Progenitor cell of endocrine pancreas (in vitro differentiated cells): ENCODE data around the gene ELAC2. TPM values are rescaled to one million over a fixed set of nuclear protein-coding genes. Genes with fewer than 3 reads are reported as not detected.
A peak's percentile ranks its signal among the peaks of the same experiment; 100 is the strongest.

Experiments
- DNase-seq: peaks from one replicate; pipeline ENCODE4 v3.0.0; 2021; ENCODE audit warnings: low spot score; ENCODE audit not compliant: unreplicated experiment
- H3K27ac Mint-ChIP-seq: 2 replicates; pipeline ENCODE4 v1.8.0; 2021; ENCODE audit warnings: mild to moderate bottlenecking, moderate library complexity, mixed read lengths
- H3K27me3 Mint-ChIP-seq: 2 replicates; pipeline ENCODE4 v1.8.0; 2021; ENCODE audit warnings: mixed read lengths
- H3K36me3 Mint-ChIP-seq: 2 replicates; pipeline ENCODE4 v1.8.0; 2022; ENCODE audit warnings: mixed read lengths; ENCODE audit not compliant: insufficient read depth
- H3K4me1 Mint-ChIP-seq: 2 replicates; pipeline ENCODE4 v1.8.0; 2021; ENCODE audit warnings: low read depth, mixed read lengths
- H3K4me3 Mint-ChIP-seq: 2 replicates; pipeline ENCODE4 v1.8.0; 2021; ENCODE audit warnings: low read depth, mild to moderate bottlenecking, moderate library complexity, mixed read lengths
- H3K9me3 Mint-ChIP-seq: 2 replicates; pipeline ENCODE4 v1.8.0; 2021; ENCODE audit warnings: low read depth, mixed read lengths
- total RNA-seq: library from RNA; stranded (reverse); gene quantifications from 2 replicates; pipeline ENCODE4 v1.2.1, GENCODE V29; 2021
- TF ChIP-seq, protein P1 (sequence below): fragments of 200-600 bp; sonication (generic); IDR thresholded peaks from one replicate; pipeline ENCODE4 v1.5.0; 2021; ENCODE audit warnings: antibody characterized with exemption, mild to moderate bottlenecking; ENCODE audit not compliant: unreplicated experiment

Gene ELAC2
- total RNA-seq, 1 donor from 2014 or later = 74.4 TPM

DNA sequence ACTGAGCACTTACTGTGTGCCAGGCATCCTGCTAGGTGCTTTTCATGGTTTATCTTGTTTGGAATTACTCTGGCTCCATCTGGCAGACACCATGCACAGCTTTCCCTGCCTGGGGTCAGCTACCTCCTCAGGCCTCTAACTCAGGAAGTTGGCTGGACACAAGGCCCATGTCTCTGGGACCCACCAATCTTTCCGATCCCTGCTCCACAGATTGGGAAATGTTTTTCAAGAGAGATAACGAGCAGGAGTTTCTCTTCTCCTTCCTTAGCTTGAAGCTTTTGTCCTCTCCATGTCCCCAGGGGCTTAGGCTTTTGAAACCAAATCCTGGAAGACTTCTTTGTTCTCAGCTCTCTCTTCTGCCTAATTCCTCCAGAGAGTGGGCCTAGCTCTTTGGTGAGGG lies 11.5 kb upstream of the ELAC2 start:
- H3K4me1 Mint-ChIP-seq = no peaks in the 10 kb centered on the region
- H3K9me3 Mint-ChIP-seq = peaks cover 1% of the 10 kb centered on the region
- peaks cover 5% of the 10 kb centered on the region for H3K27me3 Mint-ChIP-seq
- no peak overlapping the region for H3K27ac Mint-ChIP-seq
- TF ChIP-seq, protein P1, sequence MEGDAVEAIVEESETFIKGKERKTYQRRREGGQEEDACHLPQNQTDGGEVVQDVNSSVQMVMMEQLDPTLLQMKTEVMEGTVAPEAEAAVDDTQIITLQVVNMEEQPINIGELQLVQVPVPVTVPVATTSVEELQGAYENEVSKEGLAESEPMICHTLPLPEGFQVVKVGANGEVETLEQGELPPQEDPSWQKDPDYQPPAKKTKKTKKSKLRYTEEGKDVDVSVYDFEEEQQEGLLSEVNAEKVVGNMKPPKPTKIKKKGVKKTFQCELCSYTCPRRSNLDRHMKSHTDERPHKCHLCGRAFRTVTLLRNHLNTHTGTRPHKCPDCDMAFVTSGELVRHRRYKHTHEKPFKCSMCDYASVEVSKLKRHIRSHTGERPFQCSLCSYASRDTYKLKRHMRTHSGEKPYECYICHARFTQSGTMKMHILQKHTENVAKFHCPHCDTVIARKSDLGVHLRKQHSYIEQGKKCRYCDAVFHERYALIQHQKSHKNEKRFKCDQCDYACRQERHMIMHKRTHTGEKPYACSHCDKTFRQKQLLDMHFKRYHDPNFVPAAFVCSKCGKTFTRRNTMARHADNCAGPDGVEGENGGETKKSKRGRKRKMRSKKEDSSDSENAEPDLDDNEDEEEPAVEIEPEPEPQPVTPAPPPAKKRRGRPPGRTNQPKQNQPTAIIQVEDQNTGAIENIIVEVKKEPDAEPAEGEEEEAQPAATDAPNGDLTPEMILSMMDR = no peak
- peaks cover under 1% of the 10 kb centered on the region for H3K36me3 Mint-ChIP-seq
- DNase-seq = no peak
- H3K4me3 Mint-ChIP-seq = no peak overlapping the region

DNA sequence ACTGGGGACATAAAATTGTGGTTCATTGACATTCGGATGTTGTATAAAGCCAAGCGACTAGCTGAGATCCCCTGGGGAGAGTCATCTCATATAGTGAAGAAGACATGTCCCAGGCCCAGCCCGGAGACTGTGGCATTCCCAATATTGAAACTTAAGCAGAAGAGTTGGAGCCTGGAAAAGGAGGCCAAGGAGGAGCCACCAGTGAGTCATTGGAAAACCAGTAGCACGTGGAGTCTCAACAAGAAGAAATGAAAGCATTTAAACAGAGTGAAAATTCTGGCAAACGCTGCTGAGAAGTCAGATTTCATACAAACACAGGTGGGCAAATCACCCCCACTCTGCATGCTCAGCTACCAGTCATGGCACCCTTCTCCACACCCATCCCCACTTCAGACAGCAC lies 9.4 kb upstream of the ELAC2 start:
- H3K27ac Mint-ChIP-seq = no peak overlapping the region
- no peaks in the 10 kb centered on the region for H3K36me3 Mint-ChIP-seq
- TF ChIP-seq, protein P1 = no peak
- no peak for DNase-seq
- H3K4me3 Mint-ChIP-seq = no peak overlapping the region
- no peaks in the 10 kb centered on the region for H3K9me3 Mint-ChIP-seq
- no peaks in the 10 kb centered on the region for H3K4me1 Mint-ChIP-seq
- peaks cover 5% of the 10 kb centered on the region for H3K27me3 Mint-ChIP-seq

- H3K27ac Mint-ChIP-seq = no peak overlapping the region
- H3K9me3 Mint-ChIP-seq = no peaks in the 10 kb centered on the region
- H3K36me3 Mint-ChIP-seq = no peaks in the 10 kb centered on the region
- H3K4me1 Mint-ChIP-seq = no peaks in the 10 kb centered on the region
- H3K27me3 Mint-ChIP-seq = peaks cover 5% of the 10 kb centered on the region
- no peak overlapping the region for H3K4me3 Mint-ChIP-seq
- TF ChIP-seq, protein P1 = no peak
- DNase-seq = no peak
Observed at GRCh38 chr17:13025687-13026086, 7.9 kb upstream of the ELAC2 start.

GRCh38 chr17:13025258-13025627 lies 7.4 kb upstream of the ELAC2 start:
- Mint-ChIP-seq H3K36me3 (no peaks in the 10 kb centered on the region), H3K4me1 (no peaks in the 10 kb centered on the region), H3K27me3 (peaks cover 5% of the 10 kb centered on the region), H3K4me3 (no peak overlapping the region), H3K9me3 (no peaks in the 10 kb centered on the region), H3K27ac (no peak overlapping the region)
- TF ChIP-seq, protein P1 = no peak
- DNase-seq = no peak

- TF ChIP-seq, protein P1 = peak; percentile 97
- Mint-ChIP-seq H3K4me3 (peak overlapping the region; percentile 22), H3K9me3 (no peaks in the 10 kb centered on the region), H3K4me1 (no peaks in the 10 kb centered on the region), H3K27ac (peak overlapping the region; percentile 15), H3K36me3 (no peaks in the 10 kb centered on the region), H3K27me3 (peaks cover 5% of the 10 kb centered on the region)
- DNase-seq = peak; percentile 69
Observed at GRCh38 chr17:13024526-13025257, 6.9 kb upstream of the ELAC2 start.
